ENCODE results near the gene CDH4. TPM values are rescaled to one million over a fixed set of nuclear protein-coding genes. Genes with fewer than 3 reads are reported as not detected.

The CDH4 gene
- total RNA-seq, 2 donors from 2014 or later: 0.19 to 0.65 TPM

- intact Hi-C loops (cut with DNase I): no loop called here
- no peak for DNase-seq (ENCODE audit: low spot score)
Measured at GRCh38 chr20:61684136-61684535, 432.1 kb downstream of the CDH4 start.

DNA sequence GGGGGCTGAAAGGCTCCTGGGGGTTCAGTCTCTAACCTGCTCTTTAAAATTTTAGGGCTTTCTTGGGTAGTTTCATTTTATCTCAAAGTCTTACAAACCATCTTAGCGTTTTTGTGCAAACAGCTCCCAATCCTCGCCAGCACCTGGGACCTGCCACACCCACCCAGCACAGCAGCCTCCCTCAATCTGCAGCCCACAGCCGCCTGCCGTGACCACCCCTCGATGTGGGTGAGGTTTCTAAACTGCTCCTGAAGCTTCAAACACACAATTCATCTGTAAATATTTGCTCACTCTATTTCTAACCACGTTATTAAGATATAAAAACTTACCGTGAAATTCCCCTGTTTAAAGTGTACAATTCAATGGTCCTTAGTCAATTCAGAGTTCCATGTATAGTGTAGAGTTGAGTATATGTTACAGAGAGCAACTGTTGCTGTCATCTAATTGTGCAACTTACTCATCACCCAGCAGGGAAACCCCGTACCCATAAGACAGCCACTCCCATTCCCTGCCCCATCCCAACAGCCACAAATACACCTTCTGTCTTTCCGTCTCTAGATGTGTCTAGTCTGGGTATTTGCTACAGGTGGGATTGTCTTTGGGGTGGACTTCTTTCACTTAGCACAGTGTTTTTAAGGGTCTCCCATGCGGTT is 432.6 kb downstream of the CDH4 start:
- intact Hi-C loops (cut with DNase I): no loop called here
- DNase-seq (ENCODE audit: low spot score): no peak

DNA sequence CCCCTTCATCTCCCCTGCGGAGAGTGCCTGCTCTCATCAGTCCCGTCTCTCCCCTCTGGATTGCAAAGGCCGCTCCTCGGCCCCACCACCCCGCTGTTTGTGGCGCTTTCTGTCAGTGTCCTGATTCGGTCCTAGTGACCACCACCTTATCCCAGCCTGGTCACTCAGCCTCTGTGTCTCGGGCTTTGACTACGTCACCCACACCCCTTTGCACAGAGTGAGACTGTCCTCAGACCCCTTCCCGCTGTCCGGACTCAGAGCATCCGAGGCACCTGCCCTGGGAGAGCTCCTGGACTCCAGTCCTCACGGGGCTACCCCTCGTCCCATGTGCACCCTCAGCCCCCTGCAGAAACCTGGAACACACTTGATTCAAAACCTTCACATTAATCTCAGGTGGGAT is 433.4 kb downstream of the CDH4 start:
- DNase-seq (ENCODE audit: low spot score): no peak
- intact Hi-C loops (cut with DNase I): no loop called here

DNA sequence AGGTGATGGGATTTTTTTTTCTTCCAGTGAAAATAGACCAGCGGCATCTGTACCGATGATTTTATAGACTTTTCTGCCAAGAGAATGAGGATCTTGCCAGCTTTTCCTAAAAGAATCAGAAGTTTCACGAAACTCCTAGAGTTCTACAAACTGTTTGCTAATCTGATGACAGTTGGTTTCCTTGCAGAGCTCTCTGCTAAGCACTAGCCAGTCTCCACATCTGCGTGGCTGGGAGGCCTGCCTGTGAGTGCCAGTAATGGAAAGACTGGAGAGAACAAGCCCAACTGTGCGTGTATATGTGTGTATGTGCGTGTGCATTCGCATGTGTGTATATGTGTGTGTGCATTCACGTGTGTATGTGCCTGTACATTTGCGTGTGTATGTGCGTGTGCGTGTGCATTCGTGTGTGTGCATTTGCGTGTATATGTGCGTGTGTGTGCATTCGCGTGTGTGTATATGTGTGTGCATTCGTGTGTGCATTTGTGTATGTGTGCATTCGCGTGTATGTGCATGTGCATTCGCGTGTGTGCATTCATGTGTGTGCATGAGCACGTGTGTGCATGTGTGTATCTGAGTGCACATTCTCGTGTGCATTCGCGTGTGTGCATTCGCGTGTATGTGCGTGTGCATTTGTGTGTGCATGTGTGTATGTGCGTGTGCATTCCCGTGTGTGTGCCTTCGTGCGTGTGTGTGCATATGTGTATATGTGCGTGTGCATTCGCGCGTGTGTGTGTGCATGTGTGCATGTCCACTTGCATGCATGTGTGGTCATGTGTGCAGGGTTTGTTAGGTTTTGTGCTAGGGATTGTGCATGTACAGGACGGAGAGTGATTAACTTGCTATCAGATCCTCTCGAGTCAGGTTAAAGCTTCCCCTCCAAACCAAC is 434.2 kb downstream of the CDH4 start:
- no peak for DNase-seq (ENCODE audit: low spot score)
- intact Hi-C loops (cut with DNase I): no loop called here

- no peak for DNase-seq (ENCODE audit: low spot score)
- intact Hi-C loops (cut with DNase I): no loop called here
Measured at GRCh38 chr20:61688411-61688810, 436.4 kb downstream of the CDH4 start.

DNA sequence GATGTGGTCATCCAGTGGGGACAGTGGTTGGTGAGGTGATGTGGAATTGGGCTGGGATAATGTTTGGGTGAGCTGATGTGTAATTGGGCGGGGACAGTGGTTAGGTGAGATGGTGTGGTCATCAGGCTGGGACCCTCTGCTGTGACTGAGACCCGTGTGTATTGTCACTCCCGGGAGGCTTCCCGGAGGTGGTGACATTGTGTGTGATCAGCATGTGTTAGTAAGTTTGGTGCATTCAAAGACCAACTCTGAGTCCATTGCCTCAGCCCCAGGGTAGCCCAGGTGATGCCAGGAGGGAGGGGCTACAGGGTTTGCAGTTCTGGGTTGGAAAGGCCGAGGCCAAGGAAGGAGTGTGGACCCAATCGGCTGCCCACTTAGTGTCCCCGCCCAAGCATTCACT is 438.1 kb downstream of the CDH4 start:
- intact Hi-C loops (cut with DNase I): no loop called here
- no peak for DNase-seq (ENCODE audit: low spot score)

DNA sequence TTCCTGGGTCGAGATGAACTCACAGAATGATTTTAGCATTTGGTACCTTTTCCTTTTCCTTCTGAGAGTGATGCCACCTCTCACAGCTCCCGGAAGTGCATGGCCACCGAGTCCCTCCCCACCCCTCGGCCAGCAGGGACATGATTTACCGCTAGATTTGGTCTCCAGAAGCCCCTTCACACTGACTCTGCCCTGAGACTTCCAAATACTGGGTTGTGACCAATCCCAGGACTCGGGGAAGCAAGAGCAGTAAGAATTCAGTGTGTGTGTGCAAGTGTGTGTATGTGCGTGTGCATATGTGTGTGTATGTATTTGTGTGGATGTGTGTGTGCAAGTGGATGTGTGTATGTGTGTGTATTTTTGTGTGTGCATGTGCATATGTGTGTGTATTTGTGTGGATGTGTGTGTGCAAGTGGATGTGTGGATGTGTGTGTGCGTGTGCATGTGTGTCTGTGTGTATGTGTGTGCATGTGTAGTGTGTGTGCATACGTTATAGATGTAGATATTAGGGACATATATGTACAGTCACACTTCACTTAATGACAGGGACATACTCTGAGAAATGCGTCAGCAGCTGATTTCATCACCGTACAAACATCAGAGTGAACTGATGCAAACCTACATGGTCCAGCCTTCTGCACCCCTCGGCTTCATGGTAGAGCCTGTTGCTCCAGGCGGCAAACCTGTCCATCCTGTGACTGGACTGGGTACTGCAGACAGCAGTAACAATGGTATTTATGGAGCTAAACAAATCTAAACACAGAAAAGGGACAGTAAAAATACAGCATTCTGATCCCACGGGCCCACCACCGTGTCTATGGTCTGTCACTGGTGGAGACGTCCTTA is 439.2 kb downstream of the CDH4 start:
- intact Hi-C loops (cut with DNase I): no loop called here

GRCh38 chr20:61691978-61692377 is 439.9 kb downstream of the CDH4 start:
- intact Hi-C loops (cut with DNase I): no loop called here
- DNase-seq (ENCODE audit: low spot score): no peak

More for the DNA sequence above, 439.2 kb downstream of the CDH4 start:
- no peak for DNase-seq (ENCODE audit: low spot score)

GRCh38 chr20:61692479-61692878 is 440.4 kb downstream of the CDH4 start:
- no peak for DNase-seq (ENCODE audit: low spot score)
- intact Hi-C loops (cut with DNase I): no loop called here

DNA sequence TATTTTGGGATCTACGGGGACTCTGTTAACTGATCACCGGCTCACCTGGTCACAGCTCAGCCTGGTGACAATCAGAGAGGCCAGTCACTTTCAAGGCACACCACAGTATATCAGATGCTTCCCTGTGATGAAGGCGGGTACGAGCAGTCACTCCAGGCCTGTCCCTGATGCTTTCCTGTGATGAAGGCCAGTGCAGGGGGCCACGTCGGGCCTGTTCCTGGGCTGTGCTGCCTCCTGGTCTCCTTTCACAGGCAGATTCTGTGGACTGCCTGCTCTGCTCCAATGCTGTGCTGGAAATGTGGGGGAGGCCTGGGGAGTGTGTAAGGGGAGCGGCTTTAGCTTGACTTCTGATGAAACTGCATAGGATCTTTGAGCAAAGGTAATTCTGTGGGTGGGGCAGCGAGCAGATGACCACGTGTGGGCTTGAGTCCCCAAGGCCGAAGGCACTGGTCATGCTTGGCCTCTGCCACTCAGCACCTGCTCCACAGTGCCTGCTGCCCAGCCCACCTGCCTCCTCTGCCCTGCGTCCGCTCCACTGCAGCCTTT is 441.1 kb downstream of the CDH4 start:
- intact Hi-C loops (cut with DNase I): no loop called here
- DNase-seq (ENCODE audit: low spot score): no peak

GRCh38 chr20:61694682-61695081 is 442.6 kb downstream of the CDH4 start:
- intact Hi-C loops (cut with DNase I): no loop called here
- DNase-seq (ENCODE audit: low spot score): no peak

DNA sequence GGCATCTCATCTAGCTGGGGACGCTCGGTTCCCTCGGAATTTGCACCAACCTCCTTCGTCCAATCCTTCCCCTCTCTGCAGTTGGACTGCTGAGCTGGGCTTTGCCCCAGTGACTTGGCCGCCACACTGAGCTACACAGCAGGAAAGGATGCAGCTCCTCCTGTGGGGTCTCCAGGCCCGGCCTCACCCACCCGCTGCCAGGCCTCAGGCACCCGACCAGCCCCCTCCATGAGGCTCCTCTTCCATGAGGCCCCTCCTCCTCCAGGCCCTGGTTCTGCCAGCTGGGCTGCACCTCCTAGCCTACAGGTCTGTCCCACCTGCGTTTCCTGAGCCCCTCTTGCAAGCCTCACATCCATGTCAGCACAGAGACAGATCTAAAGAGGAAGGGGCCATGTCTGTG is 443.7 kb downstream of the CDH4 start:
- intact Hi-C loops (cut with DNase I): no loop called here
- no peak for DNase-seq (ENCODE audit: low spot score)

- intact Hi-C loops (cut with DNase I): no loop called here
- DNase-seq (ENCODE audit: low spot score): no peak
Measured at GRCh38 chr20:61696181-61696735, 444.2 kb downstream of the CDH4 start.

DNA sequence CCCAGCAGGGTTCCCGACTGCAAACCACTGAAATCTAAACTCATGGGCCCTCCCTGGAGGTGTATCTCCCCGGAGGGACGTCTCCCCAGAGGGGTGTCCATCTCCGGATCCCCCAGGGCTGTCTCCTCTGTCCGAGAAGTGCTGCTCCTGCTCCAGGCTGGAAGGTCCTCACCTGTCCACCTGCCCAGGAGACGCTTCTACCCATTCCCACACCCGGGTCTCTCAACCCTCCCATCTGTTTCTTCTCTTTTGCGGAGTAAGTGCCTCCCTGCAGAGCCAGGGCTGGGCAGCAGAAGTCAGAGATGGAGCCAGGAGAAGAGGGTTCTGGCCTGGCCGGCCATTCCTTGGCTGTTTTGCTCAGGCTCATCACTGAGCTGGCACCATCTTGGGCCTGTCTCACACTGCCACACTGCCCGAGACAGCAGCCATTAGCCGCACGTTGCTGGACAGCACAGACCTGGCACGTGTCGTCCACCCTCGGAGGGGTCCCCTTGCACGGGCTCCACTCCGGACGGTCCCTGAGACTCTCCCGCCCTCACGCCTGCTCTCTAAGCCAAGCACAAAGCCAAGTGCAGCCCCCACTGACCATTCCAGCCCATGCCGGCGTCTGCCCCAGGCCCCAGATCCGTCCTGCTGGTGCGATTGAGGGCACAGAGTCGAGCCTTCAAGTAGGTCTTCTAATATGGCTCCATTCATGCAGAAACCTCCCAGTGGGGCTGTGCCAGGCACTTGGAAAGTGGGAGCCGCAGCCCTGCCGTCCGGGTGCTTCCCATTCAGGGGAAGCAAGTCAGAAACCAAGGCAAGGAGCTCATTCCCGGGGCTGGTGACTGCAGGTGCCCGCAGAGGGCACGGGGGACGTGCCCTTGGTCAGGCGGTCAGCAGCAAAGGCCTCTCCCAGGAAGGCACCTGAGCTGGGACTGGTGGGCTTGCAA is 445.9 kb downstream of the CDH4 start:
- no peak for DNase-seq (ENCODE audit: low spot score)
- intact Hi-C loops (cut with DNase I): no loop called here

DNA sequence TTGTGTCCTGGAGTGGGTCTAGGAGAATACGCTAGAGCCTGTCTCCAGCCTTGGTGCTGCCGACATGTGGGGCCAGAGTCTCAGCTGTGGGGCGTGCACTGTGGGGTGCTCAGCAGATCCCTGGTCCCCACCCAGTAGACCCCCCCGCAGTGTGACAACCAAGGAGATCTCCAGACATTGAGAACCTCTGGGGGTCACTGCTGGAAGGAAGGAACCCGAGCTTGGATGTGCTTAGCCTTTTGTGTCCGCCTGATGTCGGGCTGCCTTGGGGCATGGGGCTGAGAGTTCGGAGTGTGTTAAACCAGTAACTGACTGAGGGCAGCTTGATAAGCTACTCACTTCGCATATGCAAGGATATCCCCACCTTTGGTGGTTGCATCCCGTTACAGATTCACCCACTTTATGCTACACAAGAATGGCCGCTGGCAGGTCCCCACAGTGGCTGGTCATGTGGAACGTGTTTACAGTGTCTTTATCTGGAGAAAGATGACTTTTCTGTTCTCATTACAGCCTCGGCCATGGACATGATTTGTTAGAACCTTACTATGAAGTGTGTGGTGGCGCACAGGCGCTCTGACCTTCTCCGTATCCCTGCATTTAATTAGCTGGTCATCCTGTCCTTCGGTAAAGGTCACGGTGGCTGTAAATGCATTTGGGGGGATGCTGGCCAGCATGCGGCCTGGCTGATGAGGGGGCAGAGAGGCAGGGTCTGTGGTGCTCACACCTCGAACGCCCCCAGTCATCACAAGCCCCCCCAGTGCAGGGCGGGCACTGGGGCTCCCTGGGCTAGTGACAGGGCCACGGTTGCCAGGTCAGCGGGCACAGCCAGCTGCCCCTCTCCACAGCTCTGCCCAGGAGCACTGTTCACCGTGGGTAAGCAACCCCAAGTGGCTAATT is 446.8 kb downstream of the CDH4 start:
- intact Hi-C loops (cut with DNase I): no loop called here

DNA sequence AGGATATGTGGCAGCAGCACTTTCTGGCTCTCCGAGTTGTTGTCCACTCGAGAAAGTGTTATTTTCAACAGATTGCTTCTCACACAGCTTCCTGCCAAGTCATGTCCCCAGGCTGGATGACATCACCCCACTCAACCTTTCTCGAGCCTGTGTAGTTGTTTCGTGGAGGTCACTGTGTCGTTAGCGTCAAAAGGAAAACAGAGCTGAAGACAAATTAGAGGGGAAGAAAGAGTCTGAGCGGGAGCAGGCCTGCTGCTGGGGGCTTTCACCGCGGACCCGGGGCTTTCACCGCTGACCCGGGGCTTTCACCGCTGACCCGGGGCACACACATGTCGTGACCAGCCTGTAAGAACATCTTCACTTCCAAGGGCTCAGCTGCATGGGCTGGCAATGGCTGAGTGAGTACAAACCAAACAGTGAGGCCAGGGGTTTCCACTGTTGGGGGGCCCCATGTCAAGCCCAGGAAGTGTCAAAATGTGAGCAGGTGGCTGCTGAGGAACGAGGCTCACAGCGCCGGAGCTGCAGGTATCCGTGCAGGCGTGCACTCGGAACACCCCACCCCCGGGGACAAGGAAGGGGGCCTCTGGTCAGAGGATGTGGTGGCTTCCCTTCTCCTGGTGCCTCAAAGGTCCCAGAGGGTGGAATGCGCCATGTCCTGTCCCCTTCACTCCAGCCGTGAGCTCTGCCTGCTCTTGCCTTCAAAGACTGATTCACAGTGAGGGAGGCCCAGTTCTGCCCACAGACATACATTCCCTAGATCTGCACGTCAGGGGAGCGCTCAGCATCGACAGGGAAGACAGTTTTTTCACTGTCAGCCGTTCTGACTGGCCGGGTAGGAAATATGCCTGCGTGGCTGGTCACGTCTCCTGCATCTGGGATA is 447.7 kb downstream of the CDH4 start:
- intact Hi-C loops (cut with DNase I): no loop called here
- no peak for DNase-seq (ENCODE audit: low spot score)

More for the DNA sequence above, 446.8 kb downstream of the CDH4 start:
- DNase-seq (ENCODE audit: low spot score): no peak

Measured in posterior vena cava (tissue), 2 donors.